Inflammatory macrophage treated with lipopolysaccharide for 1 hour (primary cell): ENCODE measurements around the gene GNA15.

Source experiments
- DNase-seq, 2 donors: peaks; one replicate each; pipeline ENCODE4 v3.0.0-alpha.2; 2020 to 2022

Gene GNA15

DNA sequence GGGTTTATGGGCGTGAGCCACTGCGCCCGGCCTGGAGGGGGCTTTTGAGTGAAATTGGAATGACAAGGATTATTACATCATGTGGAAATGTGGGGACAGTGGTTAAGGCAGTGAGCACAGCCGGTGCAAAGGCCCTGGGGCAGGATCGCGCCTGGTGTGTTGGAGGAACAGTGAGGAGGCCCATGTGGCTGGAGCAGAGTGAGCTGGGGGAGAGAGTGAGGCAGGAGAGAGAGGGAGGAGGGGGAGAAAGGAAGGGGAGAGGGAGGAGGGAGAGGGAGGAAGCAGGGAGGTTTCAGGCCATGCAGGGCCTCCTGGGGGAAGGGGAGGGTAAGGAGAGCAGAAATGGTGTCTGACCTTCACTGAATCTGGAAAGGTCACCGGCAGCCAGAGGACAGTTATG lies 77.3 kb downstream of the GNA15 start:
- no peak for DNase-seq
